Measurements from ENCODE around the gene PLCXD3. TPM values are rescaled to one million over a fixed set of nuclear protein-coding genes. Genes with fewer than 3 reads are reported as not detected.

PLCXD3 gene
- total and polyA plus RNA-seq, 2 of the 8 experiments (the other 6 are each of a cell fraction or from before 2014, with no cell fraction given): 0.03 to 0.07 TPM

DNA sequence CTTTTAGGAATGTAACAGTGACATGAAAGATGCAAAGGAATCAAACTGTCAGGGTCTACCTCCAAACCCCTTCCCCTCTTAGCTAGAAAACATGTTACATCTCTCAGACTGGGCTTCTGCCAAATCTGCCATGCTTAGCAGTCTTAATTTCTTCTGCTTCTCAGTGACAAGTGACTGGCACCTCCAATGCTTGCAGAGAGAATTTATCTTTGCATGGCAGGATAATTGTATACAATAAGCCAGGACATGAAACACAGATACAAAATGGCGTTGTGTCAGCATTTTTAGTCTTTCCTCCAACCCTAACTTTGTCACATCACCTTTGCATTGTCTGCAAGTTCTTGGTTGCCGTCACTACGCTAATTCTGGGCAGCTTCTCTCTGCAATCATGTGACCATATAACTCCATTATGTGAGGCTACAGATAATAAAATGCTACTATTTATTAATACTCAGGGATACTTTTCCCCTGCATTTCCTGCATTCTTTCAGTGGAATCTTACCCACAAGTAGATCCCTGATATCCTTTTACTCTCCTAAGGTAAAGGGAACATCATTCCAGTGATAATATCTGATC, 89.8 kb downstream of the PLCXD3 start (continued):
- no peak for TF ChIP-seq TCF12 (IDR thresholded peaks at IDR 0.05; ENCODE audit: low read depth, low read length)
- TF ChIP-seq EZH2 (IDR thresholded peaks at IDR 0.05; ENCODE audit: low read depth, low read length, severe bottlenecking): no peak
- TF ChIP-seq SRF (IDR thresholded peaks at IDR 0.05; ENCODE audit: low read depth, low read length): no peak
- TF ChIP-seq YY1 (IDR thresholded peaks at IDR 0.05; ENCODE audit: low read depth, low read length): no peak
- TF ChIP-seq GTF2F1 (IDR thresholded peaks at IDR 0.05; ENCODE audit: borderline replicate concordance, low read depth, low read length): no peak
- TF ChIP-seq, protein P1, sequence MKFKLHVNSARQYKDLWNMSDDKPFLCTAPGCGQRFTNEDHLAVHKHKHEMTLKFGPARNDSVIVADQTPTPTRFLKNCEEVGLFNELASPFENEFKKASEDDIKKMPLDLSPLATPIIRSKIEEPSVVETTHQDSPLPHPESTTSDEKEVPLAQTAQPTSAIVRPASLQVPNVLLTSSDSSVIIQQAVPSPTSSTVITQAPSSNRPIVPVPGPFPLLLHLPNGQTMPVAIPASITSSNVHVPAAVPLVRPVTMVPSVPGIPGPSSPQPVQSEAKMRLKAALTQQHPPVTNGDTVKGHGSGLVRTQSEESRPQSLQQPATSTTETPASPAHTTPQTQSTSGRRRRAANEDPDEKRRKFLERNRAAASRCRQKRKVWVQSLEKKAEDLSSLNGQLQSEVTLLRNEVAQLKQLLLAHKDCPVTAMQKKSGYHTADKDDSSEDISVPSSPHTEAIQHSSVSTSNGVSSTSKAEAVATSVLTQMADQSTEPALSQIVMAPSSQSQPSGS (IDR thresholded peaks at IDR 0.05; ENCODE audit: low read length): no peak
- TF ChIP-seq POU5F1 (IDR thresholded peaks at IDR 0.05; ENCODE audit: low read depth, low read length): no peak
- TF ChIP-seq SIRT6 (IDR thresholded peaks at IDR 0.05; ENCODE audit: low read length): no peak
- TF ChIP-seq PHF8 (conservative IDR thresholded peaks at IDR 0.05; ENCODE audit: low read depth, low read length): no peak
- no peak for TF ChIP-seq GABPA (IDR thresholded peaks at IDR 0.05; ENCODE audit: borderline replicate concordance, insufficient read depth, low read length)
- no peak for TF ChIP-seq POLR2AphosphoS5 (IDR thresholded peaks at IDR 0.05; ENCODE audit: low read depth, low read length)
